SJSA1 (cell line): ENCODE data around the gene AKAP8. TPM values are rescaled to one million over a fixed set of nuclear protein-coding genes. Genes with fewer than 3 reads are reported as not detected.

ENCODE experiments used
- total RNA-seq: library from RNA; depleted of rRNA; stranded (reverse); fragments of >200 nt; shearing (Covaris generic); gene quantifications from 2 replicates; pipeline ENCODE4 v1.2.3, GENCODE V29; 2014; rRNA removed

AKAP8 gene
- total RNA-seq, 1 experiment from 2014 or later: 27.5 TPM

Other genes starting within 250 kb of the AKAP8 start
- 25.4 and 33.1 TPM in 2 replicates for gene NOTCH3, start 178.8 kb downstream of the AKAP8 start, total RNA-seq
- 0.08 TPM in 1 of 2 replicates, not detected in the other for gene EPHX3, start 147.3 kb downstream of the AKAP8 start, total RNA-seq
- 14.5 and 15.8 TPM in 2 replicates for gene BRD4, start 47.2 kb downstream of the AKAP8 start, total RNA-seq
- gene AKAP8L, start 39.2 kb upstream of the AKAP8 start, total RNA-seq: 76.3 and 82.0 TPM in 2 replicates
- gene WIZ, start 70.2 kb upstream of the AKAP8 start, total RNA-seq: 11.6 and 13.5 TPM in 2 replicates
- gene RASAL3, start 84.8 kb upstream of the AKAP8 start, total RNA-seq: not detected in 2 replicates
- not detected in 2 replicates for gene PGLYRP2, start 99.7 kb upstream of the AKAP8 start, total RNA-seq
- not detected in 2 replicates for gene CYP4F22, start 128.7 kb upstream of the AKAP8 start, total RNA-seq
- not detected in 2 replicates for gene CYP4F8, start 235.4 kb upstream of the AKAP8 start, total RNA-seq